HG03095 (cell line): ENCODE data around the gene TOP3A.

Source experiments
- ATAC-seq: cut with Tn5 transposase; IDR thresholded peaks from one replicate; pipeline ENCODE4 v1.9.1; 2021; ENCODE audit warnings: moderate library complexity; ENCODE audit not compliant: unreplicated experiment

The TOP3A gene

DNA sequence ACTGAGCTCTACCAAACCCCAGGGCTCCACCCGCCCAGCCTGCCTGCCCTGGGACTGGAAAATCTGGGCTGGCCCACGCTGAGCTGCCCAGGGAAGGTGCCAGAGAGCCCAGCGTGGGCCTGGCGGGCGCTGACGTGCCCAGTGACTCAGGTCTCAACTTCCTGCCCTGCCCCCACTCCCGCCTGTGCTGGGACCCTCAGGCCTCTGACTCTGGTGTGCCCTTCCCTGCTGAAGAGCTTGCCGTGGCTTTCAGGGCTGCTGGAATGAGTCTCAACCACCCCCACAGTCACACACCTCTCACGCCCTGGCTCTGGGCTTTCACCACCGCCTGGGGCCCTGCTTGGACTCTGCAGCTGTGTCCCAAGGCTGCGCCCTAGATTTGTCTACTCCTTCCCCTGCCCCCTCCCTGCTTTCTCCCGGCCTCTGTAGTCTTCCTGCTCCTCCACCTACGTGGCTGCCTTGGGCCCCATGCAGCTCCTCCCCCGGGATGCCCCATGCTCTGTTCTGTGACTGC lies 79.0 kb downstream of the TOP3A start:
- ATAC-seq = no peak

- ATAC-seq = no peak
Observed at GRCh38 chr17:18234853-18235380, 79.9 kb downstream of the TOP3A start.

DNA sequence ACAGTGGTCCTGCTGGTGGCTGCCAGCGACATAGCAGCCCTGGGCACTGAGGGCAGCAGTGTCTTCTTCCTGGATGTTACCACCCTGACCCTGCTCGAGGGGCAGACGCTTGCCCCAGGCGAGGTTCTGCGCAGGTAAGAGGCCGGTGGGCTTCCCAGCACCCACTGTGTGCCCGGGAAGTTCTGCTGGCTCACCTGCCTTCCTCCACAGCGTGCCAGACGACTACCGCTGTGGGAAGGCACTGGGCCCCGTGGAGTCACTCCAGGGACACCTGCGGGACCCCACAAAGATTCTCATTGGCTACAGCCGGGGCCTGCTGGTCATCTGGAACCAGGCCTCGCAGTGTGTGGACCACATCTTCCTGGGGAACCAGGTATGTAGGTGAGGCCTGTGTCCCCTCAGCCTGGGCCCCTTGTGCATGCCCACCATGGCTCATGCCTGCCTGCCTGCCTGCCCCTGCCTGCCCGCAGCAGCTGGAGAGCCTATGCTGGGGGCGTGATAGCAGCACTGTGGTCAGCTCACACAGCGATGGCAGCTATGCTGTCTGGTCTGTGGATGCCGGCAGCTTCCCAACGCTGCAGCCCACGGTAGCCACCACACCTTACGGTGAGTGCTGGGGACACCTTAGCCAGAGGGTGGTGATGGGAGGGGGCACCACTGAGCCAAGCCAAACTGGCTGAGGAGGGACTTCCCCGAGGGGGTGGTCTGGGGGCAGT lies 80.8 kb downstream of the TOP3A start:
- no peak for ATAC-seq

DNA sequence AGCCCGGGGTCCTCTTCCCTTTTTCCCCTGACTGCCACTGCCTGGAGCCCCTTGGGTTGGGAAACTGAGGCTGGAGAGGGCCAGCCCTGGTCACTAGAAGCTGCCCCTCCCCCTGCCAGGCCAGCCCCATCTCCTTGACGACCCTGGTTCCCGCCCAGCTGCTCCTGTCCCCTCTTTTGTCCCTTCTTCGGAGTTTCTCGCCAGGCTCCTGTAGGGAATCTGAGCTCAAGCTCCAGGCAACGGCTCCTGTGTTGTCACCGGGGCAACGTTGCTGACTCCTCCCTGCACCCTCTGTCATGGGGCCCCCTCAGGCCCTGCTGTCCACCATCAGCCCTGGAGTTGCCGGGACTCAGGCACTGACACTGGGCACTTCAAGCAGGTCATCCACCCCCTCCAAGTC lies 83.6 kb downstream of the TOP3A start:
- no peak for ATAC-seq

DNA sequence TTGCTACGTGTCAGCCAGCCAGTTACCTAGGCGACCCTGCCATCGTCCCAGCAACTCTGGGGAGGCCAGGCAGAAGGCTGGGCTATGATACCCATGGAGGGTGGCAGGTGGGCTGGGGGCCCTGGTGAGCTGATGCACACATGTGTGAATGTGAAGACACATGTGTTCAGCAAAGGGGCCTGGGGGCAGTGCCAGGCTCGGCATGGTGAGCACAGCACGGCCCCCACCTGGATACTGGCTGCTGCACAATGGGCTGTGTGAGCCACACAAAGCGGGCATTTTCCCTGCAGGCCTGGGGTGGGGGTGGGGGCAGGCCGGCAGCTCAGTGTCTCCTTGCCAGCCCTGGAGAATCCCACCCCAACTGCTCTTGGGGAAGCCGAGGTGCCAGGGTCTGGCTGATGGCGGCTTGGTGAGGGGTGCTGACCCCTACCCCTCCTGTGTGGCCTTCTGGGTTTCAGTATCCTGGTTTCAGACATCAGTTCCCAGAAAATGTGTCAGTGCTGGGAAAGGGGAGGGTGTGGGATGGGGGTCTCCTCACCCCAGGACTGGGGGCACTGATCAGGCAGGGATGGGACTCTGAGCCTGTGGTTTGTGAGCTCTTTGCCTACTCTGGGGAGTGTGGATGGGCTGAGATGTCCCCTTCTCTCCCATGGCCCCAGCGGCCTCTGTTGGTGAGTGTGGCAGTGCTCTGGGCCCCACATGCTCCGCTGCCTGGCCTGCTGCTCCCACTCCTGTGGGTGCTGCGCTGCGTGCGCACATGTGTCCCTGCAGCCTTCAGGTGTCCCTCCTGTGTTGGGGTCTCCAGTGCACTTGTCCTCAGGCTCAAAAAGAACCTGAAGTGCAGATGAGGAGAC lies 84.3 kb downstream of the TOP3A start:
- ATAC-seq = no peak

- ATAC-seq = no peak
Observed at GRCh38 chr17:18229771-18230170, 85.0 kb downstream of the TOP3A start.

DNA sequence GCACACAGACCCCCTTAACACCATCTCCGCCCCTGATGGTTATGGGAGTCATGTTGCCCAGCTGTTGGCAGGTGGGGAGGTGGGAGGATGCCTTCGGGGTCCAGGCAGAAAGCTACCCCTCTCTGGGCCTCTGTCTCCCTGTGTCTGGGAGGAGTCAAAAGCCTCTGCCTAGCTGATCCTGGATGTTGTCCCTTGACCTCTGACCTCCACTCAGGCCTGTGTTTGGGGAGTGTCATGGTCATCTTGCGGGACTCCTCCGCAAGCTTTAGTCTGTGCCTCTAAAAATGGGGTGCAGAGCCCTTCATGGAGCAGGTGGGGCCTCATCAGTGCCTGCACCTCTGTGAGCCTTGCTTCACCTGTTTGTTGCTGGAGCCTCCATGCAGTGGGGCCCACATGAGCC lies 85.5 kb downstream of the TOP3A start:
- ATAC-seq = no peak

GRCh38 chr17:18228176-18228682 lies 86.6 kb downstream of the TOP3A start:
- ATAC-seq = no peak

DNA sequence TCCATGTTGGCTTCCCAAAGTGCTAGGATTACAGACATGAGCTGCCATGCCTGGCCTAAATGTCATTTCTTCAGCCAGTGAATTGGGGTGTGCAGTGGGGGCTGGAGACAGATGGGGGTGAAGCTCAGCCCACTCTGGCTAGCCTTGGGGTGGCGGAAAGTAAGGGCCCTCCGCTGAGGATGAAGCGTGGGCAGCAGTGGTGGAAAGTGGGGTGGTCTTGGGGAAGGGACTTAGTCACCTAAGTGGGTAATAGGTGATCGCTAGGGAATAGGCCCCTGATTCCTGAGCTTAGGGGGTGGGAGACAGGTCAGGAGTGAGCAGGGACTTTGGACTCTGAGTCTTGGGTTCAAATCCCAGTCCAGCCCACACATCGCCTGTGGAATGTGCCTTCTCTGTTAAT lies 87.2 kb downstream of the TOP3A start:
- ATAC-seq = no peak

- ATAC-seq = no peak
Observed at GRCh38 chr17:18226284-18226945, 88.4 kb downstream of the TOP3A start.

DNA sequence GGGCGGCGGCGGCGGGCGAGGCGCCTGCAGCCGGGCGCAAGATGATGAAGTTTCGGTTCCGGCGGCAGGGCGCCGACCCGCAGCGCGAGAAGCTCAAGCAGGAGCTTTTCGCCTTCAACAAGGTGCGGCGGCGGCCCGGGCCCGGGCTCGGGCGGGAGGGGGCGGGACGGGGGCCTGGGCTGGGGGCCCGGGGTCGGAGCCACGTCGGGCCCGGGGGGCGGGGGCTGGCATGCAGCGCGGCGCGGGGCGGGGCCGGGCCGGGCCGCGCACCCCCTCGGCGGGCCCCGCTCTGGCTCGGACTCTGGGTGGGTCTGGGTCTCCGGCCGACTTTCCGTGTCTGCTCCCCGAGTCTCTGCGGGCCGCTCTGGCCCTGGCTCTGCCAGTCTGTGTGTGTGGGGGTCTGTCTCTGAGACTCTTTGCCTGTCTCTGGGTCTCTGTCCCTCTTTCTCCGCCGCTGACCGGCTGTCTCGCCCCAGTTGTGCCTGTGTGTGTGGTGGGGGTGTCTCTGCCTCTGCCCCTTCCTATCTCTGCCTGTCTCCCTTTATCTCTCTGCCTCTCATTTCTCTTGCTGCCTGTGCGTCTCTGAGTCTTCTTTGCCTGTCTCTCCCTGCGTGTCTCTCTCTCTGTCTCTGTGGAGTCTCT lies 89.0 kb downstream of the TOP3A start:
- ATAC-seq = peak; percentile 14

DNA sequence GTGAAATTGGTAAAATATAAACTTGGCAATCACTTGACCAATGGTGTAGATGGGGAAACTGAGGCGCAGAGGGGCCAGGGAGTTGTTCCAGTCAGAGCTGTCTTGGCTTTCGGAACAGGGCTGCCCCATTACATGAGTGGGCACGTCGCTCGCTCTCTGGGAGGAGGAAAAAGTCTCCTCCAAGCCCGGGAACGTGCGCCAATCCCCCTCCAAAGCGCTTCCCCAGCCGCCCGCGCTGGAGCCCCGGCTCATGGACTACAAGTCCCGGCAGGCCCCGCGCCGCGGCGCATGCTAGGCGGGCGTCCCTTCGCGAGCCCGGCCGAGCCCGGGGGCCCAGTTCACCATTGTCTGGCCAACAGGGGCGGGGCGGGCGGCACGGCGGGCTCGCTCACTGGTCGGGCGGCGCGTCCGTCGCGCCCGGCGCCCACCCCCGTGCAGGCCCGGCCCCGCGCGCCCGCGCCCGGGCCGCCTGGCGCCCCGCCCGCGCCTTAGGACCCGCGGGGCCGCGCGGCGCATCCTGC lies 89.6 kb downstream of the TOP3A start, which contains the start of gene LLGL1:
LLGL1 (plus strand) TSS at position 515 of the 521 bp plus-strand sequence. CDS start 48 bp downstream, outside the sequence.
- peak; percentile 86 for ATAC-seq

DNA sequence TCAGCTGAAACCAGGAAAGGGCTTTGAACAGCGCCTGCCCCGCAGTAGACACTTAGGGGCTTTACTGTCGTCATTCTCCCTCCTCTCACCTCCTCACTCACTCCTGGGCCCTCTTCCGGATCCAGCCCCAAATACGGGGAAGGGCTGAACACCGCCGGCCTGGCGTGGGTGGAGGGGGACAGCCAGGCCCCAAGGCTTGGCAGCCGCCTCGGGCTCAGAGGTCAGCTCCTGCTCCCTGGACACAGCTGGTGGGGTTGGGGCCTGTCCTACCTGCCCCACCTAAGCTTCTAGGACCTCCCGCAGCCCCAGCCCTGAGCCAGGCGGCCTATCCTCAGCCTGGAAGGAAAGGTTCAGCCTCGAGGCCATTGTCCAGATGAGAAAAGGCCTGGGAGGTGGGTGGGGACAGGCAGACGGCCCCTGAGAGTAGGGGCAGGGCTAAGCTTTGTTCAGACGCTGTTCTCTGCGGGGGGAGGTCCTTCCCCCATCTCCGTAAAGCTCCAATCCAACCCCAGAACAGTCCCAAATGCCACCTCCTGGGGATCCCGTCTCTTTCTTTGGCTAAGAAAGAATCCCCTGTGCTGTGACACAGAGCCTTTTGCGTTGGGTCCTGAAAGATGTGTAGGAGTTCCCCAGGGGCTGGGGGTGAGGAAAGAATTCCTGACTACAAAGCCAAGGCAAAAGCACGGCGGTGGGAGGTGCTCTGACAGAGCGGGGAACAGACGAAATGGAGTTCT lies 90.2 kb downstream of the TOP3A start:
- ATAC-seq = no peak

- no peak for ATAC-seq
Observed at GRCh38 chr17:18224053-18224386, 90.8 kb downstream of the TOP3A start.
